Duodenal mucosa (tissue), 2 donors: ENCODE data around the gene ZFP36.

Experiments
- H3K27ac ChIP-seq: one replicate; pipeline ENCODE4 v1.7.0; 2013; ENCODE audit warnings: low read depth, low read length
- H3K27me3 ChIP-seq, 2 donors: one replicate each; pipeline ENCODE4 v1.7.0; 2013; ENCODE audit warnings: low read length in 2 of 2, control low read depth in 1 of 2; ENCODE audit not compliant: insufficient read depth in 2 of 2, control insufficient read depth in 1 of 2
- H3K36me3 ChIP-seq, 2 donors: one replicate each; pipeline ENCODE4 v1.7.0; 2013; ENCODE audit warnings: low read length in 2 of 2, control low read depth in 1 of 2; ENCODE audit not compliant: insufficient read depth in 2 of 2, control insufficient read depth in 1 of 2
- H3K4me1 ChIP-seq, 2 donors: one replicate each; pipeline ENCODE4 v1.7.0; 2013; ENCODE audit warnings: low read length in 2 of 2, control low read depth in 1 of 2; ENCODE audit not compliant: insufficient read depth in 2 of 2, control insufficient read depth in 1 of 2
- H3K4me3 ChIP-seq, 2 donors: one replicate each; pipeline ENCODE4 v1.7.0; 2013; ENCODE audit warnings: low read length in 2 of 2, low read depth in 1 of 2
- H3K9ac ChIP-seq, 2 donors: one replicate each; pipeline ENCODE4 v1.7.0; 2013; ENCODE audit warnings: low read length in 2 of 2, low read depth in 1 of 2
- H3K9me3 ChIP-seq, 2 donors: one replicate each; pipeline ENCODE4 v1.7.0; 2013; ENCODE audit warnings: low read length in 2 of 2, control low read depth in 1 of 2; ENCODE audit not compliant: control insufficient read depth in 1 of 2

ZFP36 gene

DNA sequence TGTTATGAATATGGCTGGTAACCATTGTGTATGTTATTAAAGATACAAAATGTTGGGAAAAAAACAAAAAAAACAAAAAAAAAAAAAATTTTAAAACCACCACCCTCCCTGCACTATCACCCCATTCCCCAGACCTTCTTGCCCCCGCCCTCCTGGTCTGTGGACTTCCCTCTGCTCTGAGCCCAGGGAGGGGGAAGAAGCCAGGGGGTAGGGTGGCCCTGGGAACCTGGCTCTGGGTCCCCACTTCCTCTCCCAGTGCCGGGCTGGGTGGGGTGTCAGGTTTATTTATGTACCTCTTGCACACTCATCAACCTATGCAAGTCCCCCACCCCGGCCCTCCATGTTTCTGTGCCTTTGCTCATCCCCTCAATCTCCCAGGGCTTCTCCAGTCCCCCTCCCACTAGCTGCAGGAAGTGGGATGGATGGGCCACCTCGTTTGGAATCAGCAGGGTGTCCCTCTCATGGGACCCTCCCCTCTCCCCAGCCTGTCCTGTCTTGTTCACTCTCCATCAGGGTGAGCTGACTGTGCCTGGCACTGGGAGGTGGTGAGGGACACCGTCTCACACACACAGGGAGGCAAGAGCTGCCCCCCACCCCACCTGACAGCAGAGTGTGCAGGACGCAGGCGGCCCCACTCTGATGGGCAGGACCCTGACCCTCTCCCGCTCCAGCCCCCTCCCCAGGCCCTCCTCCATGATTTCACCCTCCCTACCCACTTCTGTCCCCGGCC, 21.6 kb upstream of the ZFP36 start:
- Histone ChIP-seq H3K4me1 (peaks cover 5% of the 10 kb centered on the region in 2 donors), H3K27me3 (no peaks in the 10 kb centered on the region), H3K36me3 (peaks cover 60 to 82% of the 10 kb centered on the region in 2 donors), H3K27ac (no peak overlapping the region), H3K9ac (no peak overlapping the region), H3K4me3 (no peak overlapping the region), H3K9me3 (no peaks in the 10 kb centered on the region)

GRCh38 chr19:39385629-39386411, 20.8 kb upstream of the ZFP36 start:
- Histone ChIP-seq H3K27ac (no peak overlapping the region), H3K9ac (no peak overlapping the region), H3K4me3 (no peak overlapping the region), H3K9me3 (no peaks in the 10 kb centered on the region), H3K27me3 (no peaks in the 10 kb centered on the region), H3K4me1 (peaks cover 10 to 13% of the 10 kb centered on the region in 2 donors), H3K36me3 (peaks cover 56 to 73% of the 10 kb centered on the region in 2 donors)

DNA sequence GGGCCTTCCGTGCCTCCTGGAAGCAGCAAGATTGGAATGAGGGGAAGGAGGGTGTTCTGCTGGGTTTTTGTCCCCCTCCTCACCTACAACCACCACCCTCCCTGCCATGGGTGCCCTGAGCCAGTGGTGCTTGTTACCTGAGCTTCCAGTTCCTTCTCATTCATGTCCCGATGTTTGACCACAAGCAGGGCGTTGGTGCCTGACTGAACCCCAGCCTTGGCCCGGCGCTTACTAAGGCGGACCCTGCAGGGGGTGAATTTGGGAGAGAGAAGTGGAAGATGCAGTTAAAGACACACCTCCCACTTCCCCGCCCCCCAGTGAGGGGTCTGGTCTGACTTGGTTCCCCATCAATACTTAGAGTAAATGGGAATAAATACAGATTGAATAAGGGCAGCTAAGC, 20.1 kb upstream of the ZFP36 start:
- H3K36me3 ChIP-seq: peaks cover 48 to 66% of the 10 kb centered on the region in 2 donors

DNA sequence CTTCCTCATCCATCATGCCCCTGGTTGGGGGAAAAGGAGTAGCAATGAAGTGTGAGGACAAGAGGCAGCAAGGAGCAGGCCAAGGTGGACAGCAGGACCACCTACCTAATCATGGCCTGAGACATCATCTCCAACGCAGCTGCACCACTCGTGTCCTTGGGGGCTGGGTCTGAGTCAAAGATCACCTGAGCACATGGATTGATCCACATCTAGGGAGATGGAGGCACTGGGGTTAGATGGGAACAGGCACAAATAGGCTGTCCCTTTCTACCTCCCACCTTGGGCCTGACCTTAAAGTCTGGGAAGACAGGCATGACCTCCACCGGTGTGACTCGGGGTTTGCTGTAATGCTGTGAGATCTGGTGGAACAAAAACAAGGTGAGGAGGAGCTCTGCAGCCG, 18.0 kb upstream of the ZFP36 start:
- Histone ChIP-seq H3K36me3 (peaks cover 41 to 49% of the 10 kb centered on the region in 2 donors), H3K9me3 (no peaks in the 10 kb centered on the region), H3K9ac (no peak overlapping the region), H3K27me3 (no peaks in the 10 kb centered on the region), H3K27ac (no peak overlapping the region), H3K4me1 (peaks cover 16 to 26% of the 10 kb centered on the region in 2 donors), H3K4me3 (no peak overlapping the region)

More for the DNA sequence above, 20.1 kb upstream of the ZFP36 start:
- H3K4me1 ChIP-seq: peaks cover 10 to 15% of the 10 kb centered on the region in 2 donors
- no peaks in the 10 kb centered on the region for H3K27me3 ChIP-seq
- H3K9ac ChIP-seq: no peak overlapping the region
- H3K9me3 ChIP-seq: no peaks in the 10 kb centered on the region
- H3K4me3 ChIP-seq: no peak overlapping the region
- H3K27ac ChIP-seq: no peak overlapping the region

DNA sequence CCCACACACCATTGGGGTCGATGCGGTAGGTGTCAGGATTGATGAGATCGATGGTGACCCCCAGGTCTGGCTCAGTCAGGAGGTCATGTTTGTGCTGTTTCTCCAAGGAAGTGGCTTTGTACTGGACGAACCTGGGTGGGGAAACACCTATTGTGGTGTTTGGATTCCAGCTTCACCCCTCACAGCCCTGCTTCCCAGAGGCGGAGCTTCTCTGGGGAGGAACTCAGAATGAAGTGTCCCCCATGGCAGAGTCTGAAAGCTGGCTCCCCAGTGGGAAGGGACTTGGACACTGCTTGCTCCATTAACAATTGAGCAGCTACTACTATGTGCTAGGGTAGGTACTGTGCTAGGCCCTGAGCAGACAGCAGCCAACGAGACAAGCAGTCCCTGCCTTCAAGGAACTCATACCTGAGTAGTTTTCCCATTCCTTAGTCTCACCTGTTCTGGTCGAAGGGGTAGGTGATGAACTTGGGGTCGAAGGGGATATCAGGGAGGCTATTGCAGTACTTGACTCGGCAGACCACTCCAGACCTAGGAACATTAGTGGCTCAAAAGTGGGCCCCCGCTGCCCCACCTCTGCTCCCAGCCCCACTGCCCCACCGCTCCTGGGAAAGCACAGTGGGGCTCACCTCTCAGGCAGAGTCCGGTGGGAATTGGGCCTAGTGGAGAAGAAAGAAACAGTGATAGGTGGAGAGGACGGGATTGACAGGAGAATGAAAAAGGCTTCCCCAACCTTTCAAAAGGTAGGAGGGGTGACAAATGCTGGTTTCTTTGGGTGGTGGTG, 16.8 kb upstream of the ZFP36 start:
- H3K9ac ChIP-seq: peak overlapping the region; percentile 99 to 100
- peaks cover 33 to 51% of the 10 kb centered on the region in 2 donors for H3K36me3 ChIP-seq
- no peaks in the 10 kb centered on the region for H3K9me3 ChIP-seq
- no peaks in the 10 kb centered on the region for H3K27me3 ChIP-seq
- peaks cover 16 to 26% of the 10 kb centered on the region in 2 donors for H3K4me1 ChIP-seq
- H3K27ac ChIP-seq: no peak overlapping the region
- H3K4me3 ChIP-seq: peak overlapping the region; percentile 94 to 96

DNA sequence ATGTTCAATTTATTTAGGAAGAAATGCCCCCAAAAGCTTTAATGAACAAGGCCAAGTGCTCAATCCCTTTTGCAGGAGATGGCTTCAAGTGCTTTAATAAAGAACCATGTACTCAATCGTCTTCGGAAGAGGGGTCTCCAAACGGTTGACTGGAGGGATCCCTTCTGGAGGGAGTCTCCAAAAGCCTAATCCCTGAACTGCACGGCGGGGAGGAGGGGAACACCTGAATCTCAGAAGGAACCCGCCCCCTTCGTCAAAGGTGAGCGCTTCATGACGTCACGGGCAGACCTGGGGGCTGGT, 16.2 kb upstream of the ZFP36 start:
- no peaks in the 10 kb centered on the region for H3K27me3 ChIP-seq
- peak overlapping the region; percentile 99 to 100 for H3K9ac ChIP-seq
- peaks cover 33 to 51% of the 10 kb centered on the region in 2 donors for H3K36me3 ChIP-seq
- peak overlapping the region; percentile 98 for H3K27ac ChIP-seq
- H3K4me1 ChIP-seq: peaks cover 16 to 26% of the 10 kb centered on the region in 2 donors
- H3K4me3 ChIP-seq: peak overlapping the region; percentile 94 to 96
- no peaks in the 10 kb centered on the region for H3K9me3 ChIP-seq

DNA sequence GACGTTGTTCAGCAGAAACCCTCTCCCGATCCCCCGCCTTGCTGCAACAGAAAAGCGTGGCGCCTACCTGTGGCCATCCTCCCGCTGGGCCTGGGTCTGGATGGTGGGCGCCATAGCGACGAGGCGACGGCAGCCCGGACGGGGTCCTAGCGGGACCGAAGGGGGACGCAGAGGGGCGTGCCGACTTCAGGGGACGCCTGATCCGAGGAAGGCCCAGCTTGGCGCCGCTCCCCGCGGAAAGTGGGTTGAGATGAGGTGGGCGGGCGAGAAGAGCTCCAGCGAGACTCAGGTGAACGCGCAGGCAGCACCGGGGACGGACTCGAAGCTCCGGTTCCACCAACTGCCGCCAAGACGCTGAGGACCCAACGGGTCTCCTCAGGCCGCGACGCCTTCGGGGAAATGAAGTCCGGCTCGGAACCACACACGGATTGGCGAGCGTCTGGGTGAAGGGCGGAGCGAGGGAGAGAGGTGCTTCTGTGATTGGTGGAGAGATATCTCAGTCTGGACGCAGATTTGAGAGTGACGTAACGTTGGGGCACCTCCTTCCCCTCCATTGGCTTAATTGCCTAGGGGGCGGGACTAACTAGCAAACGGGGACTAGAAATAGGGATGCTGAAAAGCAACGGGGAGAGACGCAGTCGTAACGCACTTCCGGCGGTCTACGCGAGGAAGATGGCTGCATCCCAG, 15.8 kb upstream of the ZFP36 start, which contains the start of the genes MED29 and PAF1:
MED29 (plus strand) TSS at position 628 of the 687 bp plus-strand sequence; CDS start at position 673, 45 bp downstream.
PAF1 (minus strand) TSS at position 356 of the 687 bp plus-strand sequence; CDS start at position 114, 242 bp downstream.
- H3K27me3 ChIP-seq: no peaks in the 10 kb centered on the region
- peaks cover 33 to 48% of the 10 kb centered on the region in 2 donors for H3K36me3 ChIP-seq
- peak within 1 kb of the TSS; percentile 94 to 100 for H3K4me3 ChIP-seq
- H3K27ac ChIP-seq: peak within 1 kb of the TSS; percentile 98
- H3K9ac ChIP-seq: peak within 1 kb of the TSS; percentile 99 to 100
- H3K9me3 ChIP-seq: no peaks in the 10 kb centered on the region
- H3K4me1 ChIP-seq: peaks cover 16 to 26% of the 10 kb centered on the region in 2 donors

GRCh38 chr19:39397360-39398296, 9.0 kb upstream of the ZFP36 start:
- H3K4me3 ChIP-seq: peak overlapping the region; percentile 51
- H3K9ac ChIP-seq: peak overlapping the region; percentile 76 to 83
- H3K9me3 ChIP-seq: no peaks in the 10 kb centered on the region
- peaks cover 49 to 50% of the 10 kb centered on the region in 2 donors for H3K4me1 ChIP-seq
- no peaks in the 10 kb centered on the region for H3K27me3 ChIP-seq
- peaks cover 4 to 24% of the 10 kb centered on the region in 2 donors for H3K36me3 ChIP-seq
- H3K27ac ChIP-seq: peak overlapping the region; percentile 92
